ENCODE data around the gene GALNTL6. TPM values are rescaled to one million over a fixed set of nuclear protein-coding genes. Genes with fewer than 3 reads are reported as not detected.
A peak's percentile ranks its signal among the peaks of the same experiment; 100 is the strongest.

GALNTL6 gene
- total RNA-seq, 2 donors from 2014 or later = 0.08 TPM; not detected in 1

DNA sequence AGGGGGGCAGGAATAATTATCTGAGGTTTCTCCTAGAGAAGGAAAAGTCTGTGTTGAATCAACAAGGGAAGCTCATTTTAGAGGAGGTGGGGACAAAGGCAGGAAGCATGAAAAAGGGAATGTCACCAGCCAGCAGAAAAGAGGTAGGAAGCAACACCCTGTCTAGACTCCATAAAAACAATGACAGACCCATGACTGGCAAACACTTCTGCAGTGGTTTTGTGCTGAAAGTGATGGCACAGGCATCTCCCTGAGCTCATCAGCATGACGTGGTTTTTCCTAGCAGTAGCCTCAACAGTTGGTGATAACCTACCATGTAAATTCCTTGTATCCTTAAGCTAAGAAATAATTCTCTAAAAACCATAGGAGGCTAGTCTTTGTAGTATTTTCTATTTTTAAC is 1244.7 kb downstream of the GALNTL6 start:
- Histone ChIP-seq H3K36me3 (no peaks in the 10 kb centered on the region), H3K27ac (peak overlapping the region in 1 of 2 donors; percentile 31), H3K9me3 (no peaks in the 10 kb centered on the region), H3K4me1 (no peaks in the 10 kb centered on the region), H3K4me3 (no peak overlapping the region), H3K27me3 (no peaks in the 10 kb centered on the region)
- DNase-seq (ENCODE audit: low spot score) = no peak
- TF ChIP-seq, protein P1, sequence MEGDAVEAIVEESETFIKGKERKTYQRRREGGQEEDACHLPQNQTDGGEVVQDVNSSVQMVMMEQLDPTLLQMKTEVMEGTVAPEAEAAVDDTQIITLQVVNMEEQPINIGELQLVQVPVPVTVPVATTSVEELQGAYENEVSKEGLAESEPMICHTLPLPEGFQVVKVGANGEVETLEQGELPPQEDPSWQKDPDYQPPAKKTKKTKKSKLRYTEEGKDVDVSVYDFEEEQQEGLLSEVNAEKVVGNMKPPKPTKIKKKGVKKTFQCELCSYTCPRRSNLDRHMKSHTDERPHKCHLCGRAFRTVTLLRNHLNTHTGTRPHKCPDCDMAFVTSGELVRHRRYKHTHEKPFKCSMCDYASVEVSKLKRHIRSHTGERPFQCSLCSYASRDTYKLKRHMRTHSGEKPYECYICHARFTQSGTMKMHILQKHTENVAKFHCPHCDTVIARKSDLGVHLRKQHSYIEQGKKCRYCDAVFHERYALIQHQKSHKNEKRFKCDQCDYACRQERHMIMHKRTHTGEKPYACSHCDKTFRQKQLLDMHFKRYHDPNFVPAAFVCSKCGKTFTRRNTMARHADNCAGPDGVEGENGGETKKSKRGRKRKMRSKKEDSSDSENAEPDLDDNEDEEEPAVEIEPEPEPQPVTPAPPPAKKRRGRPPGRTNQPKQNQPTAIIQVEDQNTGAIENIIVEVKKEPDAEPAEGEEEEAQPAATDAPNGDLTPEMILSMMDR (IDR thresholded peaks at IDR 0.05) = no peak

DNA sequence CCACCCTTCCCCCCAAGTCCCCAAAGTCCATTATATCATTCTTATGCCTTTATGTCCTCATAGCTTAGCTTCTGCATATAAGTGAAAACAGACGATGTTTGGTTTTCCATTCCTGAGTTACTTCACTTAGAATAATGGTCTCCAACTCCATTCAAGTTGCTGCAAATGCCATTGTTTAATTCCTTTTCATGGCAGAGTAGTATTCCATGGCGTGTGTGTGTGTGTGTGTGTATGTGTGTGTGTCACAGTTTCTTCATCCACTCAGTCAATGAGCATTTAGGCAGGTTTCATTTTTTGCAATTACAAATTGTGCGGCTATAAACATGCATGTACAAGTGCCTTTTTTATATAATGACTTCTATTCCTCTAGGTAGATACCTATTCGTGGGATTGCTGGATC is 1248.0 kb downstream of the GALNTL6 start:
- H3K36me3 ChIP-seq = no peaks in the 10 kb centered on the region
- H3K4me3 ChIP-seq = no peak overlapping the region
- no peaks in the 10 kb centered on the region for H3K27me3 ChIP-seq
- peaks cover 0 to 7% of the 10 kb centered on the region in 2 donors for H3K9me3 ChIP-seq
- DNase-seq (ENCODE audit: low spot score) = no peak
- H3K4me1 ChIP-seq = no peaks in the 10 kb centered on the region
- H3K27ac ChIP-seq = no peak overlapping the region
- TF ChIP-seq, protein P1 (IDR thresholded peaks at IDR 0.05) = no peak

DNA sequence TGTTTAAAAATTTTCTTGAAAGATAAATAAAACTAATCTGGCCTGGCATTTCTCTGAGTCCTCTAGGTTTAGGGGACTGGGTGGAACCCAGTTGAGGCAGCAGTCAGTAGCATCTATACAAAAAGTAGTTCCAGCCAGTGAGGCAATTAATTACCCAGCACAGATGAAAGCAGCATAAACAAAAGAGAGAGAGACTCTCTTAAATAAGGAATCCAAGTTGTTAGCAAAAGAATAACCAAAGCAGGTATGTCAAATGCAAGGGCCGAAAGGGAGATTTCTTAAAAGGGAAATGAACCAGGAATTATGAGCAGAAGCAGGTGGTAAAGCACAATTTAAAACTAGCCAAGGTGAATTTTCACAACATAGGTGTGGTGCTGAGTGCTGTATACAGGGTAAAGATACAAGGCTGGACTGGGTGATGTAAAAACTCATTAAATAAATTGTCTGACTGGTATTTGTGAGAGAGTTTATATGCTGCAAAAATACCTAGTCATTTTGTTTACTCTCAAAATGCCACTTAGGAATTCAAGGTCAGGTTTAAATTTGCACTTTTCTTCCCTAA is 1260.8 kb downstream of the GALNTL6 start:
- no peak for DNase-seq (ENCODE audit: low spot score)
- Histone ChIP-seq H3K4me3 (no peak overlapping the region), H3K4me1 (no peaks in the 10 kb centered on the region), H3K36me3 (no peaks in the 10 kb centered on the region), H3K9me3 (peaks cover 0 to 16% of the 10 kb centered on the region in 2 donors), H3K27me3 (no peaks in the 10 kb centered on the region), H3K27ac (no peak overlapping the region)
- TF ChIP-seq, protein P1 (IDR thresholded peaks at IDR 0.05) = no peak

DNA sequence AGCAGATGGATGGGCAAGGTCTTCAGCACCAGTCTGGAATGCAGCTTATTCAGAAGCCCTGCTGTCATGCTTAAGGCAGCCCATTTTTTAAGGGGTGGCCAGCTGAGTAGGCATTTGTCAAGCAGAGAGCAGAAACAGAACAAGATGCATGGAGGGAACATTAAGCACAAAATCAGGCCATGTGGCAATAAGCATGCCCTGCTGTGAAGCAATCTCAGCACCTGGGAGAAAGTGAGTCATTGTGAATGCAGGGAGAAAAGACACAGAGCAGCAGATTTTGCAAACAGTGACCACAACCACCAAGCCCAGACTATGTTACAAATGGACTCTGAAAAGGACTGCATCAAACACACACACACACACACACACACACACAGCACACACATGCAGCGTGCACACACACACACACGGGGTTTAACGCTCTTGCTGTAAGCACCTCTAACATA is 1261.3 kb downstream of the GALNTL6 start:
- DNase-seq (ENCODE audit: low spot score) = no peak
- H3K9me3 ChIP-seq = peaks cover 0 to 13% of the 10 kb centered on the region in 2 donors
- TF ChIP-seq, protein P1 (IDR thresholded peaks at IDR 0.05) = no peak

DNA sequence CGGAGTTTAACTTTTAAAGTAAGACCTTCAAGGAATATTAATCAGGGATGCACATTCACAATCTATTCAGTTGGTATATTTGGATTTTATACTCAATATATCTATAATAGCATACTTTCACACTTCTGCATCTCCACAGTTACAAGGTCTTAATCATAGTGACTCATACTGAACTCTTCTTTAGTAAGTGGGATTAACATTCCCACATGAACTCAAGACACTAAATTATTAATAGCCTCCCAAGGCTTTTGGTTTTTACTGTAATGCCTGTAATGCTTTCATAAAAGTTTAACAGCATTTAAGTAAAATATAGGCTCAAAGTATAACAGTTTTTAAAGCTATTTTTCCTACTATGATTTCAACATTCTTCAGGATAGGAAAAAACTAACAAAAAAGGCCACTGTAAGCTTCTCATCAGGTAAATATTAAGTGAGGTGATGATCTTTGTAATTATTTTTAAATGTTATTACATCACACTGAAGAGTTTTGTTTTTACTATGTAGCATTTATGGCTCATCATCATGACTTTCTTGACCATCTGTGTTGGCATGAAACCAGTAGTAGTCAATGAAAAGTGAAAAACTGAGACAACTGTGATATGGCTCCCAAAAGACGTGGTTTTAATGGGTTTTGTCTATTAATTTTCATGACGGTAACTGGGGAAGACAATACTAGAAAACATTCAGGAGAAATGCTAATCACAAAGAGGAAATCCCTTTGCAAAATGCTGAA is 1263.9 kb downstream of the GALNTL6 start:
- H3K4me1 ChIP-seq = no peaks in the 10 kb centered on the region
- H3K9me3 ChIP-seq = peaks cover 0 to 12% of the 10 kb centered on the region in 2 donors
- H3K4me3 ChIP-seq = no peak overlapping the region
- no peaks in the 10 kb centered on the region for H3K27me3 ChIP-seq
- no peak for DNase-seq (ENCODE audit: low spot score)
- H3K36me3 ChIP-seq = no peaks in the 10 kb centered on the region
- H3K27ac ChIP-seq = no peak overlapping the region
- TF ChIP-seq, protein P1 (IDR thresholded peaks at IDR 0.05) = no peak

More for the DNA sequence above, 1261.3 kb downstream of the GALNTL6 start:
- Histone ChIP-seq H3K4me1 (no peaks in the 10 kb centered on the region), H3K36me3 (no peaks in the 10 kb centered on the region), H3K4me3 (no peak overlapping the region), H3K27me3 (no peaks in the 10 kb centered on the region), H3K27ac (no peak overlapping the region)
